K562 (cell line): ENCODE results near the gene PLPP6. TPM values are rescaled to one million over a fixed set of nuclear protein-coding genes. Genes with fewer than 3 reads are reported as not detected.

ENCODE experiments used
- ATAC-seq: fragments of 200-7000 bp; cut with Tn5 transposase; 3 replicates; pipeline ENCODE4 v1.9.1; 2020; ENCODE audit warnings: moderate library complexity
- BruUV-seq: library from RNA; stranded (reverse); fragments of 400-500 nt; replicated peaks from 2 replicates; lab custom pipeline; 2021; lab: Mats Ljungman, UMichigan
- CTCF ChIA-PET: fragments of 300-600 bp; formaldehyde crosslinking; extraction: SDS; loops from one replicate; lab custom pipeline; 2021; ENCODE audit warnings: low intra/inter-chr PET ratio; lab: Yijun Ruan, JAX
- POLR2A ChIA-PET: fragments of 300-600, 350-650 bp; sonication (Branson Sonifier 250); formaldehyde crosslinking; extraction: SDS; loops from one replicate; lab custom pipeline; 2021; ENCODE audit warnings: antibody characterized with exemption, inconsistent platforms; lab: Yijun Ruan, JAX
- DNase-seq, 4 experiments: peaks; one replicate each; pipeline versions ENCODE4 v3.0.0 to v3.0.0-alpha.2; 2011 to 2018; ENCODE audit warnings: low spot score in 3 of 4, mixed read lengths in 3 of 4; ENCODE audit errors: extremely low read depth in 1 of 4
- FAIRE-seq: peaks from 2 replicates; lab custom pipeline; 2011; peaks lifted over from hg19 to GRCh38; lab: Jason Lieb, UNC
- H2AFZ ChIP-seq: 2 replicates; pipeline ENCODE4 v1.6.0; 2011; ENCODE audit warnings: low read depth, low read length, control low read depth, inconsistent platforms
- H3K27ac ChIP-seq: fragments of 200-600 bp; 3 replicates; pipeline ENCODE4 v1.8.0; 2011; ENCODE audit warnings: low read depth, mild to moderate bottlenecking, control low read depth, inconsistent platforms, low read length, moderate library complexity, mixed read lengths; ENCODE audit errors: extremely low read depth
- H3K27me3 ChIP-seq, 2 experiments: fragments of 300-600 bp in 1 of 2; 2 replicates in 1 of 2; 3 replicates in 1 of 2; pipeline versions ENCODE4 v1.6.0 to v1.8.0; 2011; ENCODE audit warnings: inconsistent platforms in 2 of 2, low read length in 2 of 2, mild to moderate bottlenecking in 1 of 2, mixed read lengths in 1 of 2, moderate library complexity in 1 of 2; ENCODE audit not compliant: control insufficient read depth in 2 of 2, insufficient read depth in 2 of 2
- H3K36me3 ChIP-seq: fragments of 300-600 bp; 3 replicates; pipeline ENCODE4 v1.8.0; 2011; ENCODE audit warnings: mild to moderate bottlenecking, low read length, inconsistent platforms; ENCODE audit not compliant: control insufficient read depth, insufficient read depth
- H3K4me1 ChIP-seq, 2 experiments: fragments of 200-600 bp in 1 of 2; replicated peaks in 1 of 2; 2 replicates in 1 of 2; 3 replicates in 1 of 2; pipeline versions ENCODE4 v1.5.1 to v1.8.0; 2011; ENCODE audit warnings: inconsistent platforms in 2 of 2, low read length in 2 of 2, mild to moderate bottlenecking in 1 of 2, mixed read lengths in 1 of 2, moderate library complexity in 1 of 2; ENCODE audit not compliant: control insufficient read depth in 2 of 2, insufficient read depth in 2 of 2
- H3K4me2 ChIP-seq: 2 replicates; pipeline ENCODE4 v1.6.1; 2011; ENCODE audit warnings: low read length, control low read depth, inconsistent platforms, mixed read lengths; ENCODE audit not compliant: insufficient read depth
- H3K4me3 ChIP-seq: fragments of 200-600 bp; sonication (generic), shearing (Covaris generic); 2 replicates; pipeline ENCODE4 v1.5.1; 2016; ENCODE audit warnings: control low read depth, inconsistent platforms
- H3K79me2 ChIP-seq: fragments of 200-600 bp; 3 replicates; pipeline ENCODE4 v1.8.0; 2011; ENCODE audit warnings: low read length, inconsistent platforms; ENCODE audit not compliant: control insufficient read depth, insufficient read depth
- H3K9ac ChIP-seq, 2 experiments: 2 replicates each; pipeline versions ENCODE4 v1.6.0 to v1.6.1; 2011; ENCODE audit warnings: low read depth in 2 of 2, low read length in 2 of 2, control low read depth in 1 of 2, inconsistent platforms in 1 of 2, mild to moderate bottlenecking in 1 of 2, mixed read lengths in 1 of 2; ENCODE audit not compliant: insufficient read depth in 1 of 2
- H3K9me1 ChIP-seq: one replicate; pipeline ENCODE4 v1.6.0; 2011; ENCODE audit warnings: inconsistent platforms, mild to moderate bottlenecking, low read length, moderate library complexity; ENCODE audit not compliant: control insufficient read depth, insufficient read depth
- H3K9me3 ChIP-seq: replicated peaks from 2 replicates; pipeline ENCODE4 v1.5.1; 2011; ENCODE audit warnings: low read depth, low read length, inconsistent platforms; ENCODE audit not compliant: control insufficient read depth, insufficient read depth
- H4K20me1 ChIP-seq: replicated peaks from 2 replicates; pipeline ENCODE4 v1.6.1; 2011; ENCODE audit warnings: low read length, inconsistent platforms, mixed read lengths; ENCODE audit not compliant: control insufficient read depth, insufficient read depth
- HEY1 ChIP-seq: fragments of 250-450 bp; sonication (Bioruptor Pico); IDR thresholded peaks from 2 replicates; pipeline ENCODE4 v1.5.0; 2020; ENCODE audit warnings: mild to moderate bottlenecking, moderate library complexity, borderline replicate concordance
- MLX ChIP-seq, 2 experiments: fragments of 450-650 bp in 1 of 2; sonication (generic) in 1 of 2; formaldehyde crosslinking; conservative IDR thresholded peaks; 2 replicates each; pipeline versions ENCODE4 v1.4.0 to v1.8.1; 2020 to 2022; ENCODE audit warnings: mild to moderate bottlenecking in 1 of 2, missing genetic modification reagents in 1 of 2
- NCOR1 ChIP-seq: fragments of 450-650 bp; IDR thresholded peaks from 2 replicates; pipeline ENCODE4 v1.6.1; 2016; ENCODE audit warnings: mild to moderate bottlenecking, moderate library complexity
- POLR2A ChIP-seq: fragments of 450-650 bp; conservative IDR thresholded peaks from 2 replicates; pipeline ENCODE4 v1.6.1; 2016
- ZBTB1 ChIP-seq: sonication (generic); formaldehyde crosslinking; IDR thresholded peaks from 2 replicates; pipeline ENCODE4 v1.8.1; 2023; ENCODE audit warnings: missing genetic modification reagents, low read depth, mild to moderate bottlenecking, borderline replicate concordance
- ZFP30 ChIP-seq: fragments of 250-450 bp; sonication (Bioruptor Pico); IDR thresholded peaks from 2 replicates; pipeline ENCODE4 v1.8.0; 2022; ENCODE audit warnings: moderate library complexity, mild to moderate bottlenecking, inconsistent platforms, borderline replicate concordance
- ZNF253 ChIP-seq: fragments of 250-450 bp; sonication (Bioruptor Pico); conservative IDR thresholded peaks from 2 replicates; pipeline ENCODE4 v1.6.1; 2021; ENCODE audit warnings: mild to moderate bottlenecking
- ZSCAN32 ChIP-seq: fragments of 450-650 bp; formaldehyde crosslinking; IDR thresholded peaks from 2 replicates; pipeline ENCODE4 v1.4.0; 2020; ENCODE audit warnings: mild to moderate bottlenecking, moderate library complexity
- WGBS: fragments of 100-300 bp; shearing (Covaris generic); methylation state at CpG from one replicate; pipeline ENCODE4 v1.1.6; 2016; ENCODE audit warnings: low coverage, mixed read lengths; ENCODE audit not compliant: insufficient coverage; ENCODE audit errors: missing lambda C conversion rate; 5-methylcytosine and 5-hydroxymethylcytosine counted together
- in situ Hi-C: fragments of 300-500 bp; cut with MboI; formaldehyde crosslinking; loops from 4 replicates; pipeline ENCODE4 v1.15.0; 2018; ENCODE audit warnings: inconsistent platforms, mixed read lengths
- intact Hi-C: fragments of 100-400 bp; cut with micrococcal nuclease; formaldehyde crosslinking; loops from 2 replicates; pipeline ENCODE4 v1.14.2; 2022
- polyA plus RNA-seq, 8 experiments: library from polyadenylated mRNA; depleted of rRNA in 4 of 8; stranded (reverse) in 5 of 8; unstranded in 3 of 8; fragments of >200 nt; fragmentation: Nextera tagmentation in 2 of 8; fragmentation: Illumina TruSeq in 1 of 8; extraction: Ambion mirVana in 2 of 8; extraction: Trizol in 1 of 8; gene quantifications; 2 replicates each; pipeline versions ENCODE4 v1.2.1 to v1.2.3, GENCODE V29; 2011 to 2014; ENCODE audit warnings: inconsistent platforms in 1 of 8, missing spikeins in 1 of 8
- total RNA-seq, 7 experiments: library from RNA; depleted of rRNA in 6 of 7; stranded (reverse); fragments of >200 nt in 6 of 7; fragmentation: Illumina TruSeq in 2 of 7; extraction: Trizol in 2 of 7; gene quantifications; 2 replicates each; pipeline versions ENCODE4 v1.2.1 to v1.2.3, GENCODE V29; 2011 to 2021; ENCODE audit warnings: low replicate concordance in 1 of 7

The PLPP6 gene
- total and polyA plus RNA-seq, 9 of the 15 experiments (the other 6 are each of a cell fraction or from before 2014, with no cell fraction given): 1.9 to 8.9 (median 5.6) TPM

GRCh38 chr9:4704129-4704528 lies 42.0 kb downstream of the PLPP6 start (continued):
- no peak for TF ChIP-seq MLX (CRISPR knock-in tag; conservative IDR thresholded peaks at IDR 0.05)
- no peak for TF ChIP-seq ZBTB1 (CRISPR knock-in tag)
- TF ChIP-seq ZSCAN32 (CRISPR knock-in tag): no peak
- TF ChIP-seq ZNF253 (CRISPR knock-in tag): no peak
- TF ChIP-seq NCOR1: no peak
- TF ChIP-seq HEY1: no peak

GRCh38 chr9:4706021-4706420 lies 43.9 kb downstream of the PLPP6 start:
- H4K20me1 ChIP-seq: no peaks in the 10 kb centered on the region
- no peak for DNase-seq
- H3K9ac ChIP-seq: no peak overlapping the region
- H2AFZ ChIP-seq: no peak overlapping the region
- H3K9me3 ChIP-seq: no peaks in the 10 kb centered on the region
- no peaks in the 10 kb centered on the region for H3K27me3 ChIP-seq
- intact Hi-C loops (no loop called here), in situ Hi-C loops (no loop called here)
- no peaks in the 10 kb centered on the region for H3K79me2 ChIP-seq
- BruUV-seq: no TSS peak
- ATAC-seq: no peak
- POLR2A ChIA-PET: no interaction called here
- H3K9me1 ChIP-seq: no peaks in the 10 kb centered on the region
- FAIRE-seq: no peak
- CTCF ChIA-PET: no interaction called here
- H3K4me1 ChIP-seq: no peaks in the 10 kb centered on the region
- no peak for TF ChIP-seq ZFP30 (CRISPR knock-in tag)
- TF ChIP-seq POLR2A: 0 out of 2 replicates have a peak, but pooled peaks have one; percentile 19
- TF ChIP-seq, all 486 proteins: peak for 1
- no peak overlapping the region for H3K4me3 ChIP-seq
- peaks cover 74% of the 10 kb centered on the region for H3K36me3 ChIP-seq
- no peak overlapping the region for H3K4me2 ChIP-seq
- WGBS: 23% methylated on average over 2 of the region's 2 CpGs
- H3K27ac ChIP-seq: no peak overlapping the region
